ENCODE results near the gene DDX10.

Gene DDX10

DNA sequence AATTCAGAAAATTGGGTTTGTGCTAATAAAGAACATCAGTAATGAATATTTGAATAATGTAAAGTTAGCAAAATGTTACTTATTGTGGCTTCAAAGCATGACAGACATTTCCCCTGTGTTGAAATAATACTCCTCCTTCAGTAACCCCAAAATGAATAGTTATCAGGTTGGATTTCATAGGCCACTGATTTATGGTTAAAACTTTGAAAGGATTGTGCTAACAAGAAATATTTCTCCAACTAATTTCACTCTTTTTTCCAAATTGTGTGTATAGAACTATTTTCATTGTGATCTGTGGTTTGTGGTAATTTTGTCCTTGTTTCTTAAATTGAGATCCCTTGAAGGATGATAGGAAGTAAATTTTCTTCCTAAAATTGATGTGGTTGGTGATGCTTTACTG lies 7.9 kb downstream of the DDX10 start:
- Histone ChIP-seq H3K36me3 (ENCODE audit: control insufficient read depth, insufficient read depth, low read length) (peaks cover 33% of the 10 kb centered on the region), H3K27ac (ENCODE audit: insufficient read depth, low read length, poor library complexity, severe bottlenecking) (no peak overlapping the region), H3K9me3 (ENCODE audit: control insufficient read depth, low read length) (no peaks in the 10 kb centered on the region), H3K27me3 (replicated peaks; ENCODE audit: control insufficient read depth, insufficient read depth, low read length, poor library complexity, severe bottlenecking) (no peaks in the 10 kb centered on the region), H3K4me3 (ENCODE audit: insufficient read depth, low read depth, low read length, poor library complexity, severe bottlenecking) (no peak overlapping the region), H3K4me1 (ENCODE audit: control insufficient read depth, insufficient read depth, low read length, poor library complexity, severe bottlenecking) (peaks cover 3% of the 10 kb centered on the region)
- DNase-seq, result no peak

- DNase-seq, result no peak
- Histone ChIP-seq H3K9me3 (ENCODE audit: control insufficient read depth, low read length) (no peaks in the 10 kb centered on the region), H3K36me3 (ENCODE audit: control insufficient read depth, insufficient read depth, low read length) (peaks cover 44% of the 10 kb centered on the region), H3K4me1 (ENCODE audit: control insufficient read depth, insufficient read depth, low read length, poor library complexity, severe bottlenecking) (no peaks in the 10 kb centered on the region), H3K27me3 (replicated peaks; ENCODE audit: control insufficient read depth, insufficient read depth, low read length, poor library complexity, severe bottlenecking) (no peaks in the 10 kb centered on the region), H3K4me3 (ENCODE audit: insufficient read depth, low read depth, low read length, poor library complexity, severe bottlenecking) (no peak overlapping the region), H3K27ac (ENCODE audit: insufficient read depth, low read length, poor library complexity, severe bottlenecking) (no peak overlapping the region)
Observed at GRCh38 chr11:108679045-108679444, 14.2 kb downstream of the DDX10 start.

DNA sequence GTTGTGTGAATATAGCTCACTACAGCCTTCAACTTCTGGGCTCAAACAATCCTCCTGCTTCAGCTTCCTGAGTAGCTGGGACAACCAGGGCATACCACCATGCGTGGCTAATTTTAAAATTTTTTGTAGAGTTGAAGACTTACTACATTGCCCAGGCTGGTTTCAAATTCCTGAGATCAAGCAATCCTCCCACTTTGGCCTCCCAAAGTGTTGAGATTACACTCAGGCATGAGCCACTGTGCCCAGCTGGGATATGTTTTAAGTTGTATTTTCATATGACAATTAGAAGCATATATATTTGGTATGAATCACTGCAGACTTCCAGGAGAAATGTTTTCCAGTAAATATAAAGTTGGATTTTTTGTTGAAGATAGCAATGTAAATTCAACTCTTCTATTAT lies 15.4 kb downstream of the DDX10 start:
- Histone ChIP-seq H3K36me3 (ENCODE audit: control insufficient read depth, insufficient read depth, low read length) (peaks cover 41% of the 10 kb centered on the region), H3K9me3 (ENCODE audit: control insufficient read depth, low read length) (no peaks in the 10 kb centered on the region), H3K4me3 (ENCODE audit: insufficient read depth, low read depth, low read length, poor library complexity, severe bottlenecking) (no peak overlapping the region), H3K27ac (ENCODE audit: insufficient read depth, low read length, poor library complexity, severe bottlenecking) (no peak overlapping the region), H3K27me3 (replicated peaks; ENCODE audit: control insufficient read depth, insufficient read depth, low read length, poor library complexity, severe bottlenecking) (no peaks in the 10 kb centered on the region), H3K4me1 (ENCODE audit: control insufficient read depth, insufficient read depth, low read length, poor library complexity, severe bottlenecking) (no peaks in the 10 kb centered on the region)
- no peak for DNase-seq

DNA sequence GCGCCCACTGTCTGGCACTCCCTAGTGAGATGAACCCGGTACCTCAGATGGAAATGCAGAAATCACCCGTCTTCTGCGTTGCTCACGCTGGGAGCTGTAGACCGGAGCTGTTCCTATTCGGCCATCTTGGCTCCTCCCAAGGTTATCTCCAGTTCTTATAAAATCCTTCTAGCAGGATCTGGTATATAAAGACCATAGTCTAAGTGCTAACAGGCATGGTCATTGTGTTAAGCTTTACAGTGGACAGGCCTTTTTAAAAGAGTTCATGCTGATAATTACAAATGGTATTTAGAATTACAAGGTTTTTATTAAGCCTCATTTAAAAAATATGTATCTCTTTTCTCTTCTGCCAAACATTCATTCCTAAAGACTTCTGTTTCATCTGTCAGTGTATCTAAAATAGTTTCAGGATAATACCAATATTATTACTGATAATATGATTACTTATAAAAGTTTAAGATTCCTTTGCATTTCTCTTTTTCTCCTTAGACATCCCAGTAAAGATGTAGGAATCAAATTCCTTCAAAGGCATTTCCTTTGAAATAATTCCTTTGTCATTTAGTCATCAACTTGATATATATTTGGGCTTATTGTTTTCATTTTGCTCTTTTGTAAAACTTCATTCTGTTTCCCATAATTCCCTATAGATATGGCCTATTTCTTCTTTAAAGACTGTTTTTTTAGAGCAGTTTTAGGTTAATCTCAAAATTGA lies 20.7 kb downstream of the DDX10 start:
- peaks cover 20% of the 10 kb centered on the region for H3K36me3 ChIP-seq (ENCODE audit: control insufficient read depth, insufficient read depth, low read length)
- H3K27me3 ChIP-seq (replicated peaks; ENCODE audit: control insufficient read depth, insufficient read depth, low read length, poor library complexity, severe bottlenecking), result no peaks in the 10 kb centered on the region
- no peak overlapping the region for H3K4me3 ChIP-seq (ENCODE audit: insufficient read depth, low read depth, low read length, poor library complexity, severe bottlenecking)
- H3K9me3 ChIP-seq (ENCODE audit: control insufficient read depth, low read length), result no peaks in the 10 kb centered on the region
- DNase-seq, result no peak
- no peak overlapping the region for H3K27ac ChIP-seq (ENCODE audit: insufficient read depth, low read length, poor library complexity, severe bottlenecking)
- no peaks in the 10 kb centered on the region for H3K4me1 ChIP-seq (ENCODE audit: control insufficient read depth, insufficient read depth, low read length, poor library complexity, severe bottlenecking)

DNA sequence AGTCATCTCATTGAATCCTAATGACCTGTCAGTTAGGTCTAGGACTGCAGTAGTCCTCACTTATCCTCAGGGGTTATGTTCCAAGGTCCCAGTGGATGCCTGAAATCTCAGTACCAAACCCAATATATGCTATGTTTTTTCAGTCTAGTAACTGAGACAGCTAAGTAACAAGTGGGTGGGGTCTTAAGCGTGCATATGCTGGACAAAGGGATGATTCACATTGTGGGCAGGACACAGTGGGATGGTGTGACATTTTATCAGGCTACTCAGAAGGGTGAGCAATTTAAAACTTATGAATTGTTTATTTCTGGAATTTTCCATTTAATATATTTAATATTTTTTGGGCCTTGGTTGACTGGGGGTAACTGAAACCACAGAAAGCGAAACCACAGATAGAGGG lies 29.0 kb downstream of the DDX10 start:
- Histone ChIP-seq H3K4me1 (ENCODE audit: control insufficient read depth, insufficient read depth, low read length, poor library complexity, severe bottlenecking) (no peaks in the 10 kb centered on the region), H3K9me3 (ENCODE audit: control insufficient read depth, low read length) (no peaks in the 10 kb centered on the region), H3K36me3 (ENCODE audit: control insufficient read depth, insufficient read depth, low read length) (peaks cover 30% of the 10 kb centered on the region), H3K27me3 (replicated peaks; ENCODE audit: control insufficient read depth, insufficient read depth, low read length, poor library complexity, severe bottlenecking) (no peaks in the 10 kb centered on the region), H3K4me3 (ENCODE audit: insufficient read depth, low read depth, low read length, poor library complexity, severe bottlenecking) (no peak overlapping the region), H3K27ac (ENCODE audit: insufficient read depth, low read length, poor library complexity, severe bottlenecking) (no peak overlapping the region)
- DNase-seq, result no peak

GRCh38 chr11:108694846-108695245 lies 30.0 kb downstream of the DDX10 start:
- DNase-seq, result no peak
- Histone ChIP-seq H3K27ac (ENCODE audit: insufficient read depth, low read length, poor library complexity, severe bottlenecking) (no peak overlapping the region), H3K36me3 (ENCODE audit: control insufficient read depth, insufficient read depth, low read length) (peaks cover 22% of the 10 kb centered on the region), H3K4me3 (ENCODE audit: insufficient read depth, low read depth, low read length, poor library complexity, severe bottlenecking) (no peak overlapping the region), H3K4me1 (ENCODE audit: control insufficient read depth, insufficient read depth, low read length, poor library complexity, severe bottlenecking) (no peaks in the 10 kb centered on the region), H3K9me3 (ENCODE audit: control insufficient read depth, low read length) (no peaks in the 10 kb centered on the region), H3K27me3 (replicated peaks; ENCODE audit: control insufficient read depth, insufficient read depth, low read length, poor library complexity, severe bottlenecking) (no peaks in the 10 kb centered on the region)

DNA sequence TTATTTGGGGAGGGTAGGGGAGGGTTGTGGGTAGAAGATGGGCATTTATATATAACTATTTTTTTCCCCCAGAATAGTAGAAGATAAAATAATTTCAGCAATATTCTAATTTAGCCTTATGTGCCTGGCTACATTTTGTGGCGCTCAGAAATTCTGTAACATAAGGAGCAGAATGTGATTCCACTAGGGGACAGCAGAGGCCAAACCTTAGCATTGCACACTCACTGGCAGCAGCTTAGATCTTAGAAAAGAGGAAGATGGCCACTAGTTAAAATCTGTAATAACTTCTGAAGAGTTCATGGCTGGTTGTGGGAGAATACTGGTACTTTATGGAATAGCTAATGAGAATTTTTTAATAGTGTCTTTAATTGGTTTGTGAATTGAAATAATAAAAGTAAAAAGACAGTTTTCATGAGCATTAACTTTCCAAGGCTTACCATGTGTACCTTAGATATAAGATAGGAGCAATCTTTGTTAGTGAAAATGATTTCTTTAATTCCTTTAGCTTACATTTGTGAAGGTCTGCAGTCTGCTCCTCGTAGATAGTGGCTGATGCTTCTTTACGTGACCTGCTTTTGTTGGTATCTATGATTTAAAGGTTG lies 33.1 kb downstream of the DDX10 start:
- H3K4me3 ChIP-seq (ENCODE audit: insufficient read depth, low read depth, low read length, poor library complexity, severe bottlenecking), result no peak overlapping the region
- H3K27ac ChIP-seq (ENCODE audit: insufficient read depth, low read length, poor library complexity, severe bottlenecking), result no peak overlapping the region
- H3K4me1 ChIP-seq (ENCODE audit: control insufficient read depth, insufficient read depth, low read length, poor library complexity, severe bottlenecking), result no peaks in the 10 kb centered on the region
- peaks cover 13% of the 10 kb centered on the region for H3K36me3 ChIP-seq (ENCODE audit: control insufficient read depth, insufficient read depth, low read length)
- no peaks in the 10 kb centered on the region for H3K9me3 ChIP-seq (ENCODE audit: control insufficient read depth, low read length)
- no peaks in the 10 kb centered on the region for H3K27me3 ChIP-seq (replicated peaks; ENCODE audit: control insufficient read depth, insufficient read depth, low read length, poor library complexity, severe bottlenecking)
- no peak for DNase-seq

DNA sequence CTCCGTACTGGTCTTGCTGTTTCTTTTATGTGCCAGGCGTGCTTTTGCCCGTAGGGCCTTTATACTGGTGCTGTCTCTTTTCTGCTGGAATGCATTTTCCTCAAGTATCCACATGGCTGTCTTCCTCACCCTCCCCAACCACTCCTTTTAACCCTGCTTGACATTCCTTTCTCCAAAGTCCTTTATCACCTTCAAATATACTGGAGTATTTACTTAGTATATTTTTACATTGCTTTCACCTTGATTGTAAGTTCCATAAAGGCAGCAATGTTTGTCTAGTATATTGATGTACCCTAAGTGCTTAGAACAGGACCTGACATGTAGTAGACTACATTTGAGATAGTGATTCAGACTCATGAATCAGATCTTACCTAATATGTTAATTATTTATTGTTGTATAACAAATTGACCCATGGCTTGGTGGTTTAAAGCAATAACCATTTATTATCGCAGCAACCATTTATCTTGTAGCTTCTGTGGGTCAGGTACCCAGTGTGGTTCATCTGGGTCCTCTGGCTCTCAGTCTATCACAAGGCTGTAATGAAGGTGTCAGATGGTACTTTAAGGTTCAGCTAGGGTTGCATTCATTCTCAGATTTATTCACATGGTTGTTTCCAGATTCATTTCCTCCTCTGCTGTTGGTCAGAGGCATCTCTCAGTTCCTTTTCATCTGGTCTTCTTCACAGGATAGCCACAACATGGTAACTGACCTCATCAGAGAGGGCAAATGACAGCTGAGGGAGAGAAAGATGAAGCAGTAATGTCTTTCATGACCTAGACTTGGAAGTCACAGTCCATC lies 34.2 kb downstream of the DDX10 start:
- no peaks in the 10 kb centered on the region for H3K27me3 ChIP-seq (replicated peaks; ENCODE audit: control insufficient read depth, insufficient read depth, low read length, poor library complexity, severe bottlenecking)
- H3K36me3 ChIP-seq (ENCODE audit: control insufficient read depth, insufficient read depth, low read length), result peaks cover 7% of the 10 kb centered on the region
- no peak overlapping the region for H3K4me3 ChIP-seq (ENCODE audit: insufficient read depth, low read depth, low read length, poor library complexity, severe bottlenecking)
- no peak for DNase-seq
- no peak overlapping the region for H3K27ac ChIP-seq (ENCODE audit: insufficient read depth, low read length, poor library complexity, severe bottlenecking)
- no peaks in the 10 kb centered on the region for H3K9me3 ChIP-seq (ENCODE audit: control insufficient read depth, low read length)
- no peaks in the 10 kb centered on the region for H3K4me1 ChIP-seq (ENCODE audit: control insufficient read depth, insufficient read depth, low read length, poor library complexity, severe bottlenecking)

GRCh38 chr11:108703916-108704315 lies 39.0 kb downstream of the DDX10 start:
- H3K27ac ChIP-seq (ENCODE audit: insufficient read depth, low read length, poor library complexity, severe bottlenecking), result no peak overlapping the region

GRCh38 chr11:108705061-108705460 lies 40.2 kb downstream of the DDX10 start:
- Histone ChIP-seq H3K36me3 (ENCODE audit: control insufficient read depth, insufficient read depth, low read length) (peaks cover 25% of the 10 kb centered on the region), H3K4me1 (ENCODE audit: control insufficient read depth, insufficient read depth, low read length, poor library complexity, severe bottlenecking) (no peaks in the 10 kb centered on the region), H3K27me3 (replicated peaks; ENCODE audit: control insufficient read depth, insufficient read depth, low read length, poor library complexity, severe bottlenecking) (no peaks in the 10 kb centered on the region), H3K27ac (ENCODE audit: insufficient read depth, low read length, poor library complexity, severe bottlenecking) (no peak overlapping the region), H3K9me3 (ENCODE audit: control insufficient read depth, low read length) (no peaks in the 10 kb centered on the region), H3K4me3 (ENCODE audit: insufficient read depth, low read depth, low read length, poor library complexity, severe bottlenecking) (no peak overlapping the region)
- DNase-seq, result no peak

More at GRCh38 chr11:108703916-108704315, 39.0 kb downstream of the DDX10 start:
- peaks cover 28% of the 10 kb centered on the region for H3K36me3 ChIP-seq (ENCODE audit: control insufficient read depth, insufficient read depth, low read length)
- H3K4me1 ChIP-seq (ENCODE audit: control insufficient read depth, insufficient read depth, low read length, poor library complexity, severe bottlenecking), result no peaks in the 10 kb centered on the region
- no peaks in the 10 kb centered on the region for H3K27me3 ChIP-seq (replicated peaks; ENCODE audit: control insufficient read depth, insufficient read depth, low read length, poor library complexity, severe bottlenecking)
- H3K4me3 ChIP-seq (ENCODE audit: insufficient read depth, low read depth, low read length, poor library complexity, severe bottlenecking), result no peak overlapping the region
- no peaks in the 10 kb centered on the region for H3K9me3 ChIP-seq (ENCODE audit: control insufficient read depth, low read length)
- DNase-seq, result no peak

Data from effector memory CD4-positive, alpha-beta T cell (primary cell).